ENCODE data around the gene RGS9.

The RGS9 gene

GRCh38 chr17:65185062-65185461 lies 47.9 kb downstream of the RGS9 start:
- no peak for DNase-seq

GRCh38 chr17:65185668-65186382 lies 48.7 kb downstream of the RGS9 start:
- no peak for DNase-seq

- DNase-seq: no peak
Observed at GRCh38 chr17:65190467-65191097, 53.4 kb downstream of the RGS9 start.

- DNase-seq: peak; percentile 85
Observed at GRCh38 chr17:65191811-65192740, 54.9 kb downstream of the RGS9 start.

GRCh38 chr17:65193305-65193704 lies 56.1 kb downstream of the RGS9 start:
- DNase-seq: no peak

- peak; percentile 73 for DNase-seq
Observed at GRCh38 chr17:65193716-65194293, 56.6 kb downstream of the RGS9 start.

- DNase-seq: no peak
Observed at GRCh38 chr17:65194670-65195334, 57.6 kb downstream of the RGS9 start.

- DNase-seq: no peak
Observed at GRCh38 chr17:65195716-65196115, 58.5 kb downstream of the RGS9 start.

GRCh38 chr17:65196617-65197016 lies 59.4 kb downstream of the RGS9 start:
- DNase-seq: no peak

GRCh38 chr17:65197201-65197600 lies 60.0 kb downstream of the RGS9 start:
- no peak for DNase-seq

- peak; percentile 77 for DNase-seq
Observed at GRCh38 chr17:65198653-65199382, 61.6 kb downstream of the RGS9 start.

- DNase-seq: no peak
Observed at GRCh38 chr17:65201331-65201730, 64.2 kb downstream of the RGS9 start.

GRCh38 chr17:65202844-65203571 lies 65.8 kb downstream of the RGS9 start:
- no peak for DNase-seq

GRCh38 chr17:65204001-65204400 lies 66.8 kb downstream of the RGS9 start:
- DNase-seq: no peak

GRCh38 chr17:65205655-65206054 lies 68.5 kb downstream of the RGS9 start:
- no peak for DNase-seq

- DNase-seq: peak; percentile 90
Observed at GRCh38 chr17:65207448-65207847, 70.3 kb downstream of the RGS9 start.

- DNase-seq: no peak
Observed at GRCh38 chr17:65208717-65209116, 71.5 kb downstream of the RGS9 start.

GRCh38 chr17:65218261-65218660 lies 81.1 kb downstream of the RGS9 start:
- DNase-seq: no peak

- no peak for DNase-seq
Observed at GRCh38 chr17:65219124-65219523, 82.0 kb downstream of the RGS9 start.

- peak; percentile 4 for DNase-seq
Observed at GRCh38 chr17:65219707-65220106, 82.5 kb downstream of the RGS9 start.

GRCh38 chr17:65220732-65221131 lies 83.6 kb downstream of the RGS9 start:
- DNase-seq: peak; percentile 96

All from islet precursor cell (in vitro differentiated cells).